HCT116 (cell line): ENCODE data around the gene CKM. TPM values are rescaled to one million over a fixed set of nuclear protein-coding genes. Genes with fewer than 3 reads are reported as not detected.

Source experiments
- ATAC-seq: fragments of 200-7000 bp; cut with Tn5 transposase; 2 replicates; pipeline ENCODE4 v1.9.1; 2020; ENCODE audit warnings: mild to moderate bottlenecking, moderate library complexity
- BruUV-seq: library from RNA; stranded (reverse); fragments of 400-500 nt; replicated peaks from 2 replicates; lab custom pipeline; 2021; lab: Mats Ljungman, UMichigan
- CTCF ChIA-PET: fragments of 300-600 bp; sonication (Branson Sonifier 250); formaldehyde crosslinking; loops from one replicate; lab custom pipeline; 2021; ENCODE audit warnings: antibody characterized with exemption; lab: Charles Lee
- POLR2A ChIA-PET: fragments of 300-600, 350-600 bp; sonication (Branson Sonifier 250); formaldehyde crosslinking; loops from one replicate; lab custom pipeline; 2021; ENCODE audit warnings: antibody characterized with exemption; lab: Charles Lee
- RAD21 ChIA-PET, 2 experiments: fragments of 300-600 bp; sonication (Branson Sonifier 250); formaldehyde crosslinking; loops; one replicate each; lab custom pipeline; 2023; ENCODE audit warnings: low total read pairs in 2 of 2; ENCODE audit not compliant: uncharacterized antibody in 2 of 2, unreplicated experiment in 2 of 2, low non-redundant PET in 1 of 2; lab: Charles Lee
- DNase-seq: peaks from one replicate; pipeline ENCODE4 v3.0.0-alpha.2; 2010; ENCODE audit warnings: low read depth, low spot score
- H2AFZ ChIP-seq: fragments of 200-600 bp; shearing (Covaris generic), sonication (generic); 2 replicates; pipeline ENCODE4 v1.6.1; 2017; ENCODE audit warnings: low read depth, mixed run types, mixed read lengths, antibody characterized with exemption, low read length; ENCODE audit not compliant: poor library complexity, severe bottlenecking
- H3K27ac ChIP-seq: 2 replicates; pipeline ENCODE4 v1.5.1; 2012; ENCODE audit warnings: low read depth, low read length
- H3K27me3 ChIP-seq: fragments of 200-600 bp; sonication (generic); 2 replicates; pipeline ENCODE4 v1.6.1; 2016; ENCODE audit warnings: mixed run types, low read length, mixed read lengths; ENCODE audit not compliant: insufficient read depth
- H3K36me3 ChIP-seq, 2 experiments: fragments of 200-500 bp in 1 of 2; fragments of 200-600 bp in 1 of 2; sonication (Bioruptor generic) in 1 of 2; sonication (generic) in 1 of 2; 2 replicates each; pipeline versions ENCODE4 v1.5.1 to v1.6.1; 2014 to 2016; ENCODE audit warnings: low read length in 2 of 2, inconsistent platforms in 1 of 2, mixed read lengths in 1 of 2, mixed run types in 1 of 2; ENCODE audit not compliant: insufficient read depth in 2 of 2, control insufficient read depth in 1 of 2
- H3K4me1 ChIP-seq, 2 experiments: fragments of 200-600 bp in 1 of 2; sonication (generic) in 1 of 2; 2 replicates each; pipeline versions ENCODE4 v1.5.1 to v1.6.1; 2012 to 2017; ENCODE audit warnings: low read length in 2 of 2, inconsistent platforms in 1 of 2, mild to moderate bottlenecking in 1 of 2, mixed read lengths in 1 of 2, mixed run types in 1 of 2, moderate library complexity in 1 of 2; ENCODE audit not compliant: insufficient read depth in 2 of 2, control insufficient read depth in 1 of 2
- H3K4me2 ChIP-seq: fragments of 200-600 bp; sonication (generic); 2 replicates; pipeline ENCODE4 v1.6.1; 2017; ENCODE audit warnings: mixed run types, low read length, mixed read lengths
- H3K4me3 ChIP-seq, 2 experiments: fragments of 200-600 bp in 1 of 2; sonication (generic) in 1 of 2; replicated peaks in 1 of 2; 2 replicates each; pipeline ENCODE4 v1.5.1; 2011 to 2016; ENCODE audit warnings: low read length in 2 of 2, control low read depth in 1 of 2, low read depth in 1 of 2, mild to moderate bottlenecking in 1 of 2, mixed read lengths in 1 of 2, mixed run types in 1 of 2
- H3K79me2 ChIP-seq: fragments of 200-600 bp; sonication (generic); 2 replicates; pipeline ENCODE4 v1.6.1; 2017; ENCODE audit warnings: mild to moderate bottlenecking, mixed run types, low read length, moderate library complexity, mixed read lengths; ENCODE audit not compliant: insufficient read depth
- H3K9ac ChIP-seq: fragments of 200-600 bp; sonication (generic); 2 replicates; pipeline ENCODE4 v1.6.1; 2016; ENCODE audit warnings: low read length, mixed read lengths
- H3K9me2 ChIP-seq: fragments of 200-600 bp; sonication (generic), shearing (Covaris generic); 2 replicates; pipeline ENCODE4 v1.6.1; 2017; ENCODE audit warnings: mixed run types, mild to moderate bottlenecking, moderate library complexity; ENCODE audit not compliant: insufficient read depth
- H3K9me3 ChIP-seq, 2 experiments: fragments of 200-500 bp in 1 of 2; fragments of 200-600 bp in 1 of 2; sonication (Bioruptor generic) in 1 of 2; sonication (generic) in 1 of 2; 2 replicates each; pipeline ENCODE4 v1.6.1; 2014 to 2017; ENCODE audit warnings: low read length in 2 of 2, mixed read lengths in 2 of 2, inconsistent platforms in 1 of 2, low read depth in 1 of 2, mild to moderate bottlenecking in 1 of 2, mixed run types in 1 of 2, moderate library complexity in 1 of 2; ENCODE audit not compliant: control insufficient read depth in 1 of 2, insufficient read depth in 1 of 2
- H4K20me1 ChIP-seq: fragments of 200-600 bp; sonication (generic), shearing (Covaris generic); 2 replicates; pipeline ENCODE4 v1.6.1; 2017; ENCODE audit warnings: mixed run types, mild to moderate bottlenecking, moderate library complexity; ENCODE audit not compliant: insufficient read depth
- EGR1 ChIP-seq: IDR thresholded peaks from 2 replicates; pipeline ENCODE4 v1.6.1; 2012; ENCODE audit warnings: low read depth
- FOSL1 ChIP-seq: IDR thresholded peaks from 2 replicates; pipeline ENCODE4 v1.6.1; 2012; ENCODE audit warnings: low read depth
- JUND ChIP-seq: IDR thresholded peaks from 2 replicates; pipeline ENCODE4 v1.6.1; 2012
- SIN3A ChIP-seq: IDR thresholded peaks from 2 replicates; pipeline ENCODE4 v1.6.1; 2012; ENCODE audit warnings: low read depth
- SP1 ChIP-seq: IDR thresholded peaks from 2 replicates; pipeline ENCODE4 v1.6.1; 2012; ENCODE audit warnings: low read depth
- SRF ChIP-seq: IDR thresholded peaks from 2 replicates; pipeline ENCODE4 v1.6.1; 2012; ENCODE audit warnings: low read depth
- TCF7L2 ChIP-seq: IDR thresholded peaks from 2 replicates; pipeline ENCODE4 v1.7.0; 2011; ENCODE audit warnings: borderline replicate concordance, inconsistent platforms; ENCODE audit not compliant: insufficient read depth, insufficient read length; ENCODE audit errors: extremely low read depth
- YY1 ChIP-seq: IDR thresholded peaks from 2 replicates; pipeline ENCODE4 v1.6.1; 2011; ENCODE audit warnings: low read length, low read depth, moderate library complexity, mild to moderate bottlenecking; ENCODE audit not compliant: insufficient replicate concordance; ENCODE audit errors: extremely low read depth
- ZFX ChIP-seq: fragments of 450-650 bp; IDR thresholded peaks from 2 replicates; pipeline ENCODE4 v1.6.1; 2017
- ZNF274 ChIP-seq: fragments of 200-500 bp; sonication (Bioruptor generic); IDR thresholded peaks from 2 replicates; pipeline ENCODE4 v1.6.1; 2014; ENCODE audit warnings: mild to moderate bottlenecking, low read depth, low read length, inconsistent platforms
- intact Hi-C: fragments of 100-400 bp; cut with micrococcal nuclease; formaldehyde crosslinking; loops from 2 replicates; pipeline ENCODE4 v1.10.0; 2022
- total RNA-seq: library from RNA; stranded (reverse); gene quantifications from one replicate; pipeline ENCODE4 v1.2.1, GENCODE V29; 2021; ENCODE audit not compliant: unreplicated experiment
- TF ChIP-seq, protein P1 (sequence below): IDR thresholded peaks from 2 replicates; pipeline ENCODE4 v1.6.1; 2011; ENCODE audit warnings: mild to moderate bottlenecking, low read length, moderate library complexity; ENCODE audit not compliant: insufficient replicate concordance; ENCODE audit errors: extremely low read depth

The CKM gene
- total RNA-seq, 1 experiment from 2014 or later = not detected

DNA sequence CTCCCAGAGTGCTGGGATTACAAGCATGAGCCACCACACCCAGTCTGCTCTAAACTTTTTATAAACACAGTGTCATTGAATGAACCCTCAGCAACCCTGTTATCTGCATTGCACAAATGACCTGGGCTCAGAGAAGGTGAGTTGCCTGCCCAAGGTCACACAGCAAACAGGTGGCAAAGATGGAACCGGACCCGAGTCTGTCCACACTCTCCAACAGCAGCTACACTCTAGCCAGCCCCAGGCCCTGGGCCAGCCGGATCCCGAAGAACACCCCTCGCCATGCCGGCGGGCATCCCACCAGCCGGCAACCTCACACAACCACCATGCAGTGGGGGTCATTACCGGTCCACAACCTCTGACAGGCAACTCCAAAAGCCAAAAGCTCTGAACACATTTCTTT lies 33.2 kb upstream of the CKM start:
- intact Hi-C loops = no loop called here
- H3K4me2 ChIP-seq = no peak overlapping the region
- no peaks in the 10 kb centered on the region for H3K27me3 ChIP-seq
- BruUV-seq = no TSS peak
- H3K9me3 ChIP-seq = no peaks in the 10 kb centered on the region
- POLR2A ChIA-PET = no interaction called here
- no peaks in the 10 kb centered on the region for H3K4me1 ChIP-seq
- CTCF ChIA-PET = no interaction called here
- no peak overlapping the region for H3K9ac ChIP-seq
- TF ChIP-seq, protein P1, sequence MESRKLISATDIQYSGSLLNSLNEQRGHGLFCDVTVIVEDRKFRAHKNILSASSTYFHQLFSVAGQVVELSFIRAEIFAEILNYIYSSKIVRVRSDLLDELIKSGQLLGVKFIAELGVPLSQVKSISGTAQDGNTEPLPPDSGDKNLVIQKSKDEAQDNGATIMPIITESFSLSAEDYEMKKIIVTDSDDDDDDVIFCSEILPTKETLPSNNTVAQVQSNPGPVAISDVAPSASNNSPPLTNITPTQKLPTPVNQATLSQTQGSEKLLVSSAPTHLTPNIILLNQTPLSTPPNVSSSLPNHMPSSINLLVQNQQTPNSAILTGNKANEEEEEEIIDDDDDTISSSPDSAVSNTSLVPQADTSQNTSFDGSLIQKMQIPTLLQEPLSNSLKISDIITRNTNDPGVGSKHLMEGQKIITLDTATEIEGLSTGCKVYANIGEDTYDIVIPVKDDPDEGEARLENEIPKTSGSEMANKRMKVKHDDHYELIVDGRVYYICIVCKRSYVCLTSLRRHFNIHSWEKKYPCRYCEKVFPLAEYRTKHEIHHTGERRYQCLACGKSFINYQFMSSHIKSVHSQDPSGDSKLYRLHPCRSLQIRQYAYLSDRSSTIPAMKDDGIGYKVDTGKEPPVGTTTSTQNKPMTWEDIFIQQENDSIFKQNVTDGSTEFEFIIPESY = no peak
- TF ChIP-seq EGR1 = no peak
- TF ChIP-seq TCF7L2 = no peak
- TF ChIP-seq YY1 = no peak
- no peak for TF ChIP-seq SRF
- no peak for TF ChIP-seq ZNF274
- TF ChIP-seq SP1 = no peak
- TF ChIP-seq JUND = no peak
- no peak for TF ChIP-seq ZFX
- no peak for TF ChIP-seq FOSL1
- TF ChIP-seq SIN3A = no peak
- H4K20me1 ChIP-seq = no peaks in the 10 kb centered on the region
- no peak overlapping the region for H2AFZ ChIP-seq
- ATAC-seq = no peak
- RAD21 ChIA-PET = no interaction called here
- H3K9me2 ChIP-seq = no peaks in the 10 kb centered on the region
- no peak overlapping the region for H3K4me3 ChIP-seq
- H3K27ac ChIP-seq = no peak overlapping the region
- no peak for DNase-seq
- H3K36me3 ChIP-seq = peaks cover 28 to 39% of the 10 kb centered on the region in 2 experiments; a peak in 3 of 4 replicates
- H3K79me2 ChIP-seq = no peaks in the 10 kb centered on the region
